HEK293T (cell line): ENCODE data around the gene HOXA3.

Experiments used
- ARNT ChIP-seq: fragments of 450-650 bp; IDR thresholded peaks from 2 replicates; pipeline ENCODE4 v1.6.1; 2017; ENCODE audit warnings: mild to moderate bottlenecking
- ELF4 ChIP-seq: fragments of 450-650 bp; IDR thresholded peaks from 2 replicates; pipeline ENCODE4 v1.6.1; 2017; ENCODE audit warnings: antibody characterized with exemption
- FOXM1 ChIP-seq: fragments of 450-650 bp; IDR thresholded peaks from 2 replicates; pipeline ENCODE4 v1.6.1; 2017; ENCODE audit warnings: mild to moderate bottlenecking, borderline replicate concordance
- SP1 ChIP-seq: fragments of 450-650 bp; IDR thresholded peaks from 2 replicates; pipeline ENCODE4 v1.6.1; 2017

DNA sequence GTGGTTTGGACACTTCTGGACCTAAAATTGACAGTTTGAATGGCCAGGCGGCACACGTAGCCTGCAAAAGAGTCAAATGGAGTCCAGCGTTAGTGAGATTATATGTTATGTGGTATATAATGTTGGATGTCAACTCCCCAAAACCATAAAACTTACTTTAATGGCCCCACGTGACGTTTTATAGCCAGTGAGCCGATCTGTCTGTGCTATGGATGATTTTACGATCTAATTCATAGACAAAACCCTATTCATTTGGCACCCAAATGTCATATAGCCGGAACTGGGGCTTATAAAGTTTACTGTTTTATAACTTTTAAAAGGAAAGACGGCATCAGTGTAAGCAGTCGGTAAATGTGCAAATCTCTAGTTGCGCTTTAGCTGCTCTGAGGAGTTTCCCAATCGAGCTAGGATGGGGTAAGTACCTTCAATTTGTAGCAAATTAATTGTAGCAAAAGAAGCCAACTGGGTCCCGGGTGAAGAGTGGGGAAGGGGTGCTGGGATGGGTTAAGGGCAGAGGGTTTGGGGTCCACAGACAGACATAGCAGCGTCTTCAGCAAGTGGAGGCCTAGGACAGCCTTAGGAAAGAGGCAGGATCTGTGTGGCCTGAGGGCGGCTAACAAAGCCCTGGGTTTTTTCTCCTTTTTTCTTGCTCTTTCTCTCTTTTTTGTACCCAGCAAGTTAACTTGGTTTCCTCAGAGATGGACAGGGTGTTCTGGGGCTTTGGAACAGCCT lies 12.1 kb downstream of the HOXA3 start:
- TF ChIP-seq ELF4, result peak; percentile 43
- TF ChIP-seq SP1, result no peak
- peak; percentile 38; the same call in 1 of the 2 replicates for TF ChIP-seq FOXM1
- peak; percentile 67; the same call in 1 of the 2 replicates for TF ChIP-seq ARNT
